ENCODE measurements around the gene USP48. TPM values are rescaled to one million over a fixed set of nuclear protein-coding genes. Genes with fewer than 3 reads are reported as not detected.

The USP48 gene
- total and polyA plus RNA-seq, 2 of the 4 experiments (the other 2 are of a cell fraction), result 24.7 to 25.0 TPM

GRCh38 chr1:21668232-21668950 is 114.6 kb downstream of the USP48 start:
- 10% methylated on average over 10 of the region's 33 CpGs; no CpG with 5 or more reads in 1 of the 2 experiments for WGBS, 2 experiments (ENCODE audit: extremely low coverage in 2 of 2, insufficient read length in 1 of 2)
- in situ Hi-C loops (cut with MboI; ENCODE audit: low sequenced_read_pairs) (no loop called here), dilution Hi-C loops (cut with HindIII; ENCODE audit: low sequenced_read_pairs, unreplicated experiment) (no loop called here), intact Hi-C loops (cut with micrococcal nuclease) (no loop called here)
- H3K9me1 ChIP-seq (ENCODE audit: insufficient read depth, low read length), result no peaks in the 10 kb centered on the region; the same call in 1 of the 2 replicates
- no peak overlapping the region for H2BK5ac ChIP-seq (ENCODE audit: low read depth, low read length, poor library complexity, severe bottlenecking)
- no peak overlapping the region for H2AK5ac ChIP-seq (ENCODE audit: low read depth, low read length)
- H3K56ac ChIP-seq (ENCODE audit: extremely low read depth, insufficient read depth, low read length), result no peak overlapping the region
- peaks cover 76% of the 10 kb centered on the region for H3K27me3 ChIP-seq (ENCODE audit: control insufficient read depth, insufficient read depth, low read length)
- H3K9ac ChIP-seq (ENCODE audit: low read depth, low read length), result no peak overlapping the region
- no peaks in the 10 kb centered on the region for H3K79me1 ChIP-seq (ENCODE audit: low read depth in 1 of 2, low read length in 2 of 2)
- no TSS peak for BruUV-seq (replicated peaks)
- peaks cover 2% of the 10 kb centered on the region; the same call in 1 of the 2 replicates for H3K4me1 ChIP-seq (ENCODE audit: control insufficient read depth, insufficient read depth, low read length)
- peak overlapping the region; percentile 37 for H2AK9ac ChIP-seq (replicated peaks; ENCODE audit: low read depth, low read length, poor library complexity)
- no peak overlapping the region for H4K5ac ChIP-seq (ENCODE audit: low read depth, low read length)
- H4K8ac ChIP-seq (ENCODE audit: low read depth in 2 of 2, low read length in 2 of 2), result no peak overlapping the region
- no peak overlapping the region for H3K4ac ChIP-seq (ENCODE audit: low read depth, low read length)
- H3K18ac ChIP-seq (ENCODE audit: low read depth, low read length), result no peak overlapping the region
- no peak overlapping the region for H4K91ac ChIP-seq (ENCODE audit: insufficient read depth, low read depth, low read length)
- no peaks in the 10 kb centered on the region for H3K36me3 ChIP-seq (ENCODE audit: control insufficient read depth, insufficient read depth, low read length)
- H2BK20ac ChIP-seq (ENCODE audit: low read depth, low read length), result no peak overlapping the region
- no peak for ATAC-seq (ENCODE audit: low read depth)
- no peak overlapping the region for H2BK15ac ChIP-seq (ENCODE audit: low read depth, low read length)
- H3K23ac ChIP-seq (ENCODE audit: low read depth, low read length), result no peak overlapping the region
- no peak overlapping the region for H3K4me3 ChIP-seq (ENCODE audit: insufficient read depth, low read depth, low read length)
- no peak overlapping the region for H2BK120ac ChIP-seq (ENCODE audit: low read depth, low read length)
- H3K4me2 ChIP-seq (ENCODE audit: low read depth, low read length), result no peak overlapping the region; the same call in 1 of the 2 replicates
- peak overlapping the region; percentile 27 for H2AFZ ChIP-seq (replicated peaks; ENCODE audit: low read length, poor library complexity)
- CTCF ChIA-PET, result interaction anchor here (0.6 kb wide), 1 partner anchor 747 kb away, joined by 3 read pairs; no protein-coding TSS in a partner anchor
- no peak overlapping the region for H3K14ac ChIP-seq (replicated peaks; ENCODE audit: low read depth, low read length)
- H4K20me1 ChIP-seq (ENCODE audit: insufficient read depth, low read length), result peaks cover 13% of the 10 kb centered on the region; the same call in 1 of the 2 replicates
- no peak overlapping the region for H3K27ac ChIP-seq (ENCODE audit: insufficient read depth, low read length)
- TF ChIP-seq MAFK (IDR thresholded peaks at IDR 0.05; ENCODE audit: low read depth, low read length) (no peak), CTCF (conservative IDR thresholded peaks at IDR 0.05; ENCODE audit: low read depth, low read length) (no peak), BHLHE40 (IDR thresholded peaks at IDR 0.05; ENCODE audit: low read depth, low read length) (no peak), RAD21 (IDR thresholded peaks at IDR 0.05; ENCODE audit: low read length) (no peak), SMC3 (IDR thresholded peaks at IDR 0.05; ENCODE audit: low read depth, low read length) (no peak), RFX5 (IDR thresholded peaks at IDR 0.05; ENCODE audit: low read depth, low read length) (no peak)
- no peaks in the 10 kb centered on the region for H3K9me3 ChIP-seq (ENCODE audit: control insufficient read depth, insufficient read depth, low read length)
- no peak for DNase-seq
- POLR2A ChIA-PET (ENCODE audit: unreplicated experiment), result no interaction called here

All from IMR-90 (cell line).